Stimulated activated CD4-positive, alpha-beta T cell treated with anti-CD3 and anti-CD28 coated beads, Interleukin-1b, Interleukin-23, amount 100 ng/mL, for 48 hours (primary cell): ENCODE data around the gene KRTAP5-11.
"Not testable (repeated sequence)": the region's sequence is repeated elsewhere in the genome, so short reads cannot be mapped to it uniquely, and the experiment has no call there.

Experiments
- DNase-seq: peaks from one replicate; pipeline ENCODE4 v3.0.0-alpha.2; 2020

KRTAP5-11 gene

DNA sequence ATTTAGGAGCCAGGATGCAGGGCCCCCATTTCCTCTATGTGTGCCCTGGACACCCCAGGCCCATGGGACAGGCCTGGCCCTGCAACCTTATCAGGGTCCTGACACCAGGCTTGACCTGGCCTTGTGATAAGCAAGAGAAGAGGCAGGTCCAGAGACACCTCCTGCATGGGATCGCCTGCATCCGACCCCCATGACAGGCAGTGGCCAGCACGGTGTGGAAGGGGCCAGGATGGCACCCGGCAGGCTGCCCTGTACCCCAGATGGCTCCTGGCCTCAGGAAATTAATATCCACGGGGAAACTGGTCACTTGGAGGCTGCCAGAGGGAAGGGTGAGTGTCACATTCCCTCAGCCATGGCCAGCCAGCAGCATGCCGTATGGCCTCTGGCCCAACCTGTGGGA, 27.7 kb downstream of the KRTAP5-11 start:
- DNase-seq: no peak

DNA sequence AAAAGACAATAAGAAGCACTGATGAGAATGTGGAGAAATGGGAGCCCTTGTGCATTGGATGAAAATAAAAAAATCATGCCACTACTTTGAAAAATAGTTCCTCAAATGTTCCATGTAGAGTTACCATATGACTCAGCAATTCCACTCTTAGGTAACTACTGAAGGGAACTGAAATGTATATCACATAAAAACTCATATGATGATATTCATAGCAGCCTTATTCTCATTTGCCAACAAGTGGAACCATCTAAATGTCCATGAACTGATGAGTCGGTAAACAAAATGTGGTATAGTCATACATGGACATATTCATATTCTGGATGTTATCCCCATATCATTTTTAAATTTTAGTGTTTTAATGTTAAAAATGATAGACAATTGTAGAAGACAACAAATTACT, 31.0 kb downstream of the KRTAP5-11 start:
- DNase-seq: no peak

DNA sequence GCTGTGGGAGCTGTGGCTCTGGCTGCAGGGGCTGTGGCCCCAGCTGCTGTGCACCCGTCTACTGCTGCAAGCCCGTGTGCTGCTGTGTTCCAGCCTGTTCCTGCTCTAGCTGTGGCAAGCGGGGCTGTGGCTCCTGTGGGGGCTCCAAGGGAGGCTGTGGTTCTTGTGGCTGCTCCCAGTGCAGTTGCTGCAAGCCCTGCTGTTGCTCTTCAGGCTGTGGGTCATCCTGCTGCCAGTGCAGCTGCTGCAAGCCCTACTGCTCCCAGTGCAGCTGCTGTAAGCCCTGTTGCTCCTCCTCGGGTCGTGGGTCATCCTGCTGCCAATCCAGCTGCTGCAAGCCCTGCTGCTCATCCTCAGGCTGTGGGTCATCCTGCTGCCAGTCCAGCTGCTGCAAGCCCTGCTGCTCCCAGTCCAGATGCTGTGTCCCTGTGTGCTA, 33.9 kb downstream of the KRTAP5-11 start:
- no peak for DNase-seq

DNA sequence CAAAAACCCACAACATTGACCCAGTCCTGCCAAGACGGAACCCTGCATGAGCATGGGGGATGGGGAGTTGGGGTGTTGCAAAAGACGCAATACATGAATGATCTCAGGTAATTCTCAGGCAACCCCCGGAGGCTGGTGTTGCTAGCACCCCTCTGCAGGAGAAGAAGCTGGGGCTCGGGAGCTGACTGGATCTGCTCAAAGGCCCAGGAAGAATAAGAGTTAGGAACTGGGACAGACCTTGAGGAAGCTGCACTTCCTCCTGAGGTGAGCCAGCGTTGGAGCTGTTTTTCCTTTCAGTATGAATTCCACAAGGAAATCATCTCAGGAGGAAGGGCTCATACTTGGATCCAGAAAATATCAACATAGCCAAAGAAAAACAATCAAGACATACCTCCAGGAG, 34.6 kb downstream of the KRTAP5-11 start, which contains the start of gene KRTAP5-9:
TSS of gene KRTAP5-9 (plus strand) at position 301 of the 400 bp plus-strand sequence. CDS start 238 bp downstream, outside the sequence.
- DNase-seq: no peak

DNA sequence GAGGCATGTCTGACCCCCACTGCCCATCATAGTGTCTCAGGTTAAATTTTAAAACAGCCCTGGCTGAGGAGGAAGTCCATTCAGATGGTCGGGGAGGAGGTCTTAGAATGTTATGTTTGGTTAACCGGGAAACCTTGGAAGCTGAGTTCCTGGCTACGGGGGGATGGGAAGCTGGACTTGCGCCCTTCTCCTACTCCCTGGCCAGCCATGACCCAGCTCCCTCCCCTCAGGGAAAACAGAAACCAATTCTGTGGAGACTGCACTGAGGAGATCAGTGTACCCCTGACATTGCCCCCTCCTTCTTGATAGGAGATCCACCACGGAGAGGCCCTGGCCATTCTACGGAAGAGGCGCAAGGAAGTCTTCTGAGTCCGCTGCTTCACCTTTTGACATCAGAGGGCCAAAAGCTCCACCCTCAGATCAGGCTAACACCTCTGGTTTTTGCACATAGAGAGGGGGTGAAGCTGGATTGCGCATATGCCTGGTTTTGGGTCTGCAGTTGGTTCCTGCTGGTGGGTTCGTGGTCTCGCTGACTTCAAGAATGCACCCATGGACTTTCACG, 37.2 kb downstream of the KRTAP5-11 start:
- no peak for DNase-seq

DNA sequence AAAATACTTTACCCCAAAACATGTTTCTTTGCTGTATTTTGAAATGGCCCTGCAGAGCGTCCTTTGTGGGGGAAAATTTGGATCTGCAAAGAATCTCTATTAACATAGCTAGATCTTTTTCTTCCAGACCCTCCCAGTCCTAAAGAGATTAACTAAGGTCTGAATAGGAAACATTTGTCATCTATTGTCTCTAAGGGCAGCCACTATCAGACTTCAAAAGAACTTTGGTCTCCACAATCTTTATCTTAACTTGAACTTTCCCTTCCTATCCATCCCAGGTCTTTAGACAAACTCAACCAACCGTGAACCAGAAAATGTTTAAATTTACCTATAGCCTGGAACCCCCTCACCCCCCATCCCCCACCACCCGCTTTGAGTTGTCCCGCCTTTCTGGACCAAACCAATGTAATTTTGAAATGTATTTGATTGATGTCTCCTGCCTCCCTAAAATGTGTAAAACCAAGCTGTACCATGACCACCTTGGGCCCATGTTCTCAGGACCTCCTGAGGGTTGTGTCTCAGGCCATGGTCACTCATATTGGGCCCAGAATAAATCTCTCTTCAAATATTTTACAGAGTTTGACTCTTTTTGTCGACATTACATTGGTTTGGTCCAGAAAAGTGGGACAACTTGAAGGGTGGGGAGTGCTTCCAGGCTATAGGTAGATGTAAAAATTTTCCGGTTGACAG, 38.0 kb downstream of the KRTAP5-11 start:
- DNase-seq: no peak

DNA sequence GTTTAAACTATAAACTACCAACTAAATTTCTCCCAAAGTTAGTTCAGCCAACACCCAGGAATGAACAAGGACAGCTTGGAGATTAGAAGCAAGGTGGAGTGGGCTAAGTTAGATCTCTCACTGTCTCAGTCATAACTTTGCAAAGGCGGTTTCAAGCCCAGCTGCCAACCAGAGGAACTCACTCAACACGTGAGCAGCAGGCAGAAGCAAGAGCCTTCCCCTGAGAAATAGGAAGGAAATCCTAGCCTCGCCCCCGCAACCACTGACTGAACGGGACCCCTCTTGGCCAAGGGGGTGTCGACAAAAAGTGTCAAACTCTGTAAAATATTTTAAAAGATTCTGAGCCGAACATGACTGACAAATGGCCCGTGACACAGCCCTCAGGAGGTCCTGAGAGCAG, 38.8 kb downstream of the KRTAP5-11 start:
- DNase-seq: no peak

DNA sequence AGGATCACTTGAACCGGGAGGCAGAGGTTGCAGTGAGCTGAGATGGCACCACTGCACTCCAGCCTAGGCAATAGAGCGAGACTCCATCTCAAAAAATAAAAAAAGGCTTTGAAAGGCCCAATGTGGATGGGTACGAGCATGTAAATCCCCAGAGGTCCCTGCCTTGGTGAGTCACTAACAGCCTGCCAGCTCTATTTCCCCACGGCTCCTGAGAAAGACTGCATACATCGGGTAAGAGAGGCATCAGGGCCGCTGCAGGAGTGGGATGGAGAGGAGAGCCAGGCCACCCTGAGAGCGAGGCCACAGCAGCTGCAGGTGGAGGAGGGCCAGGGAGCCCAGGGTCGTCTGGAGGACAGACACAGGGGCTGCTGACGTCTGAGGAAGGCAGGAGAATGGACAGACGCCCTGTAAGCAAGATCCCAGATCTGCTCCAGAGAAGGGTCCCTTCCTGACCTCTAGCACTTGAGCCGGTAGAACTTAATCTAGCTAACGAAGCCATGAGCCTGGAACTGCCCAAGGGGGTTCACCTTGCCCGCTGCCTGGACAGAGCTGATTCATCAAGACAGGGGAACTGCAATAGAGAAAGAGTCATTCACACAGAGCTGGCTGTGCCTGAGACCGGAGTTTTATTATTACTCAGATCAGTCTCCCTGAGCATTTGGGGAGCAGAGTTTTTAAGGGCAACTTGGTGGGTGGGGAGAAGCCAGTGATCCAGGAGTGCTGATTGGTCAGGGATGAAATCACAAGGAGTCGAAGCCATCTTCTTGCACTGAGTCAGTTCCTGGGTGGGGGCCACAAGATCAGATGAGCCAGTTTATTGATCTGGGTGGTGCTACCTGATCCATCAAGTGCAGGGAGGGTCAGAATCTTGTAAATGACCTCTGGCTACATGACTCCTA, 39.5 kb downstream of the KRTAP5-11 start:
- peak; percentile 53 for DNase-seq

DNA sequence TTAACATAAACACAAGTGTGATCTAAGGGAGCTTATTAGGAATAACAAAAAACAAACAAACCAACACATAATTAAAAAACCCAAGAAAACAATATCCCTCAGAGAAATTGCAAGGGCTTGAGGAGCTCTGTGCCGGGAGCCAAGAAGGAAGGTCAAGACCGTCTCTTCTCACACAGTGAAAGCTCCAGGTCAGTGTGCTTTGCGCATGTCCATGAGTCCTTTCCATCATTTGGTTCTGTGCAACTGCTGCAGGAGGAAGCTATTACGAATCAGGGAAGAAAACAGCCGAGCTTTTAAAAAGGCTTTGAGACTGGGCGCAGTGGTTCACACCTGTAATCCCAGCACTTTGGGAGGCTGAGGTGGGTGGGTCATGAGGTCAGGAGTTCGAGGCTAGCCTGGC, 40.3 kb downstream of the KRTAP5-11 start:
- DNase-seq: no peak

DNA sequence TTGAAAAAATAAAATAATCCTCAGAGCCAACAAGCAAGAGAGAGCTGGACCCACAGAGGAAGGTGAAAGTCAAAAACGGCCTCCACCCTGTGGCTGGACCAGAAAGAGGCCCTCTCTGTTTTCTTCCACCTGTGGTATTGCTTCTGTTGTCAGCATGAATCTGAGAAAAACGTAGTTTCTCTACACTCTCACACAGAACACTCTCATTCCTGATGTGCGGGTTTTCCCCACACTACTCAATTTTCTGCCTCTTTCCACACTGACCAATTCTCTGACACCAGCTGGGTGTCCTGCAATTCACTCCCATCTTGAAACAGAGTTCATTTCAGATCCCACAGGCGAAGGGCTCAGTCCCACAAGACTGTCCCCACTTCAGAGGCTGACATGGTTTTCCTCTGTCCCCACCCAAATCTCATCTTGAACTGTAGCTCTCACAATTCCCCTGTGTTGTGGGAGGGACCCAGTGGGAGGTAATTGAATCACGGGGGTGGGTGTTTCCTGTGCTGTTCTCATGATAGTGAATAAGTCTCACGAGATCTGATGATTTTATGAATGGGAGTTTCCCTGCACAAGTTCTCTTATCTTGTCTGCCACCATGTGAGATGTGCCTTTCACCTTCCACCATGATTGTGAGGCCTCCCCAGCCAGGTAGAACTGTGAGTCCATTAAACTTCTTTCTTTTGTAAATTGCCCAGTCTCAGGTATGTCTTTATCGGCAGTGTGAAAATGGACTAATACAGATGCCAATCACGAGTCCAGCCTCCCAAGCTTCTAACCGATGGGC, 42.0 kb downstream of the KRTAP5-11 start:
- DNase-seq: not testable (repeated sequence)

DNA sequence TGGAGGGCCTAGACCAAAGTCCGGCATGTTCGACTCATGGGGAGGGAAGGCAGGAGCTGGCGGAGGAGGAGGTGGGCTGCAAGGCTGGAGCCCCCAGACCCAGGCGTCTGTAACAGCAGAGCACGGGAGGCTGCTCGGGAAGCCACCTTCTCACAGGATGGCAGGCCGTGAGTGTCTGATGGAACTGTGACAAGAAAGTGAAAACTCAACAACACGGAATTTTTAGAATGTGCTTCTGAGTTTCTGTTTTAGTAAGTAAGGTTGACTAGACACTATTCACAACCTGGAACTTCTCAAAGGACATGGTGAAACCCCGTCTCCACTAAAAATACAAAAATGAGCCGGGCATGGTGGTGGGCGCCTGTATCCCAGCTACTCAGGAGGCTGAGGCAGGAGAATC, 42.7 kb downstream of the KRTAP5-11 start:
- not testable (repeated sequence) for DNase-seq

DNA sequence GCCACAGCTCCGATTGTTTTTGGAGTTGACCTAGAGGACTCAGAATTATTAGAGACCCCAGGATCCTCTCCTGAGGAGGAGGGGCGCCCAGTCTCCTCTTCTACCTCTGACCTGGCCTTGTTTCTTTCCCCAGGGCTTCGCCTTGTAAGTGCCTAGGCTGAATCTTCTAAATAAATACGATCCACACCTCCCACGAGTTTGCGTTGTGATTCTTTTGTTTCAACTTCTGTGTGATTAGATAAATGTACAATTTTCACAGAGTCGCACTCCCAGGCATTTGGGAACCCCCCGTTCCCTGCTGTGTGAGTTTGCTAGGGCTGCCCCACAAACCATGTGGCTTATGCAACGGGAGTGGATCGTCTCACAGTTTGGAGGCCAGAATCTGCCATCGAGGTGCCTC, 43.7 kb downstream of the KRTAP5-11 start:
- no peak for DNase-seq

DNA sequence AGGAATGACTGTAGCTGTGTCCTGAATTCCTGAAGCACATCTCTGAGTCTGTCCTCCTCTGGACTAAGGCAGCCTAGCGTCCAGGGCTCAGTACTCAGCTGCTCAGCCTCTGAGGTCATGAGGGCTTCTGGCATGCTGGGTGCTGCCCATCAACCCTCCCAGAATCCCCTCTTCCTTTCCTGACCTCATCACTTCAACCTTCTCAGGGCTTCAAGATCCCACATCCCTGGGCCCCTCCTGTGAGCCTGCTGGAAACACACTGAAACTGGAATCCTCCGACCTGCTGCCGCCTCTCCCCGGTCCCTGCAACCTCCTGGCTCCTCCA, 44.0 kb downstream of the KRTAP5-11 start:
- no peak for DNase-seq

DNA sequence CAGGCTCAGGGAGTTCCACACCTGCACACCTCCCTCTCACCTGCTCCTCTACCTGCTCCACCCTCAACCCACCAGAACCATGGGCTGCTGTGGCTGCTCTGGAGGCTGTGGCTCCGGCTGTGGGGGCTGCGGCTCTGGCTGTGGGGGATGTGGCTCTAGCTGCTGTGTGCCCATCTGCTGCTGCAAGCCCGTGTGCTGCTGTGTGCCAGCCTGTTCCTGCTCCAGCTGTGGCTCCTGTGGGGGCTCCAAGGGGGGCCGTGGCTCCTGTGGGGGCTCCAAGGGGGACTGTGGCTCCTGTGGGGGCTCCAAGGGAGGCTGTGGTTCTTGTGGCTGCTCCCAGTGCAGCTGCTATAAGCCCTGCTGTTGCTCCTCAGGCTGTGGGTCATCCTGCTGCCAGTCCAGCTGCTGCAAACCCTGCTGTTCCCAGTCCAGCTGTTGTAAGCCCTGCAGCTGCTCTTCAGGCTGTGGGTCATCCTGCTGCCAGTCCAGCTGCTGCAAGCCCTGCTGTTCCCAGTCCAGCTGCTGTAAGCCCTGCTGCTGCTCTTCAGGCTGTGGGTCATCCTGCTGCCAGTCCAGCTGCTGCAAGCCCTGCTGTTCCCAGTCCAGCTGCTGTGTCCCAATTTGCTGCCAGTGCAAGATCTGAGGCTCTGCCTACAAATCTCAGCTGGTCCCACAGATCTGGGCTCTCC, 44.6 kb downstream of the KRTAP5-11 start, which contains the start of gene KRTAP5-8:
TSS of gene KRTAP5-8 (plus strand) at position 49 of the 689 bp plus-strand sequence. CDS start at position 80, 31 bp downstream.
- not testable (repeated sequence) for DNase-seq

DNA sequence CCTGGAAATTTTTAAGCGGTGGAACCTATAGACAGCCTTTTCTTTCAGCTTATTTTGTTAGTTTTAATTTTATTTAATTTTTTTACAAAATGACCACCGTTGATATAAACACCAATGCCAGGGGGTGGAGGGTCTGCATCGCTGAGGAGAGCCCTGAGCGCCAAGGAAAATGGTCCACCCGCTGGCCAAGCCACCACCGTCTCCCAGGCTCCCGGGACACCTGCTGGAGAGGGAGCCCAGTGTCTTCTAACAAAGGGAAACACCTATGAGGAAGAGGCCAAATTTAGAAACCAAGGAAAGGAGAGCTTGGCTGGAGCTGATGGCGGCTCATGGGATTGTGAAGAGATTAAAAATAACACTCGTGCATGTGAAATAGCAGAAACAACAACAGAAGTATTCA, 45.1 kb downstream of the KRTAP5-11 start:
- DNase-seq: no peak

DNA sequence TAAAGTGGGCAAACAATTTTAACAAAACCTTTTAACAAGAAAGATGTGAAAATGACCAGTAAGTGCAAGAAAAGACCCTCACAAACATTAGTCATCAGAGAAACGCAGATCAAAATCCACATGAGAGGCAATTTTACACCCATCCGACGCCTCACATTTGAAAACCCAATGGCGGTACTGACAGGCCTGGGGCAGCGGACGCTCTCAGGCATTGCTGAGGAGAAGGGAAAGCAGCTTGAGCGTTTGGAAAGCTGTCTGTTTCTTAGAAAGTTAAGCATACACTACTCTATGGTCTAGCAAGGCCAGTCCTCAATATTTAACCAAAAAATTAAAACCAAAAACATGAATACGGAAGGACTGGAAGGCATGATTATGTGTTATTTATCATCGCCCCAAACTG, 46.9 kb downstream of the KRTAP5-11 start:
- no peak for DNase-seq

DNA sequence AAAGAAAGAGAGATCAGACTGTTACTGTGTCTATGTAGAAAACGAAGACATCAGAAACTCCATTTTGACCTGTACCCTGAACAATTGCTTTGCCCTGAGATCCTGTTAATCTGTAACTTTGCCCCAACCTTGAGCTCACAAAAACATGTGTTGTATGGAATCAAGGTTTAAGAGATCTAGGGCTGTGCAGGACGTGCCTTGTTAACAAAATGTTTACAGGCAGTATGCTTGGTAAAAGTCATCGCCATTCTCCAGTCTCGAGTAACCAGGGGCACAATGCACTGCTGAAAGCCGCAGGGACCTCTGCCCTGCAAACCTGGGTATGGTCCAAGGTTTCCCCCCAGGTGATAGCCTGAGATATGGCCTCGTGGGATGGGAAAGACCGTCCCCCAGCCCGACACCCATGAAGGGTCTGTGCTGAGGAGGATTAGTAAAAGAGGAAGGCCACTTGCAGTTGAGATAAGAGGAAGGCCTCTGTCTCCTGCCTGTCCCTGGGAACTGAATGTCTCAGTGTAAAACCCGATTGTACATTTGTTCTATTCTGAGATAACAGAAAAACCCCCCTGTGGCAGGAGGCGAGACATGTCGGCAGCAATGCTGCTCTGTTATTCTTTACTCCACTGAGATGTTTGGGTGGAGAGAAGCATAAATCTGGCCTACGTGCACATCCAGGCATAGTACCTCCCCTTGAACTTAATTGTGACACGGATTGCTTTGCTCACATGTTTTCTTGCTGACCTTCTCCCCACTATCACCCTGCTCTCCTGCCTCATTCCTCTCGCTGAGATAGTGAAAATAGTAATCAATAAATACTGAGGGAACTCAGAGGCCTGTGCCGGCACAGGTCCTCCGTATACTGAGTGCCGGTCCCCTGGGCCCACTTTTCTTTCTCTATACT, 47.7 kb downstream of the KRTAP5-11 start:
- DNase-seq: not testable (repeated sequence)

DNA sequence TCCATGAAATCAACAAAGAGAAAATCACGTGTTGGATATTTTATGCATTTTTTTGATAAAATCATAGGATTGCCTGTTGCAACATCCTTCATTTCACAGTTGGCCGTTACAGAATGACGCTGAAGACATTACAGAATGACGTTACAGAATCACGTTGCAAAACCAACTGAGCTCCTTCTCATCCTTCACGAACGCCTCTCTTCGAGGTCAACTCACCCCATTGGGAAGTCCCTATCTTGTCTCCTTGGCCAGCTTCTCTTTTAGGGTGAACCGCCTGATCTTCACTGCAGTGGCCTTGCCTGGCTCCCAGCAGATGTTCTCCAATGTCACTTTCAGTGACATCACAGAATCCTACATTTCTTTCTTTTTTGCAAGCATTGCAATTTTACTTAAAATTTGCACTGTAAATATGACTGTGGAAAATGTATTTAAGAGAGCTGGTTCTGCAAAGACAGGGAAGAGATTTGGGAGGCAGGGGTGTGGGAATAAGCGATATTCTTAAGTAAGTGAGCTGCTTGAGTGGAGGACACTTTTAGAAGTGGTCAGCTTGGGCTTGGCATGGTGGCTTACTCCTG, 50.6 kb downstream of the KRTAP5-11 start:
- no peak for DNase-seq
